ENCODE results near the gene PDCD1.
"Not testable (repeated sequence)": the region's sequence is repeated elsewhere in the genome, so short reads cannot be mapped to it uniquely, and the experiment has no call there.

The PDCD1 gene

GRCh38 chr2:241808721-241809382 is 49.8 kb downstream of the PDCD1 start, which contains the start of gene NEU4:
Gene NEU4 (plus strand): TSS chr2:241809193. CDS start chr2:241814485, 5,292 bp downstream.
- DNase-seq, result no peak
- Histone ChIP-seq H3K4me2 (ENCODE audit: low read length, poor library complexity, severe bottlenecking) (no peak within 1 kb of the TSS), H3K4me3 (ENCODE audit: insufficient read depth in 1 of 2, low read depth in 1 of 2, low read length in 2 of 2) (peak within 1 kb of the TSS in 1 of 2 experiments; percentile 16), H4K91ac (ENCODE audit: low read length) (peak within 1 kb of the TSS; percentile 61), H3K79me1 (replicated peaks; ENCODE audit: low read length, poor library complexity, severe bottlenecking) (no peaks in the 10 kb centered on the region), H3K27ac (ENCODE audit: low read length, poor library complexity, severe bottlenecking) (no peak within 1 kb of the TSS), H3K4me1 (ENCODE audit: control insufficient read depth, insufficient read depth, low read depth, low read length) (peaks cover 6% of the 10 kb centered on the region), H3K14ac (ENCODE audit: low read length in 2 of 2) (no peak within 1 kb of the TSS), H2BK5ac (ENCODE audit: low read depth, low read length, poor library complexity, severe bottlenecking) (no peak within 1 kb of the TSS), H3K18ac (ENCODE audit: low read depth in 1 of 2, low read length in 2 of 2) (no peak within 1 kb of the TSS), H2AFZ (ENCODE audit: low read depth, low read length) (no peak within 1 kb of the TSS), H2AK5ac (ENCODE audit: low read length, severe bottlenecking) (no peak within 1 kb of the TSS), H3K9ac (ENCODE audit: low read length) (no peak within 1 kb of the TSS), H3K23ac (ENCODE audit: low read length in 2 of 2) (no peak within 1 kb of the TSS), H4K8ac (ENCODE audit: low read length) (no peak within 1 kb of the TSS), H3K36me3 (ENCODE audit: control insufficient read depth in 1 of 2, insufficient read depth in 2 of 2, low read depth in 1 of 2, low read length in 2 of 2) (no peaks in the 10 kb centered on the region), H3K9me3 (ENCODE audit: control insufficient read depth, low read length) (no peaks in the 10 kb centered on the region), H2BK120ac (ENCODE audit: low read depth, low read length) (no peak within 1 kb of the TSS), H2BK12ac (ENCODE audit: low read length in 2 of 2) (no peak within 1 kb of the TSS), H3K4ac (ENCODE audit: low read depth in 1 of 2, low read length in 2 of 2) (no peak within 1 kb of the TSS), H3K27me3 (ENCODE audit: control insufficient read depth in 1 of 2, insufficient read depth in 1 of 2, low read length in 2 of 2) (peaks cover 8 to 24% of the 10 kb centered on the region in 2 experiments), H2BK15ac (ENCODE audit: low read depth, poor library complexity, severe bottlenecking) (no peak within 1 kb of the TSS)
- WGBS, result 91% methylated on average over 31 of the region's 31 CpGs

GRCh38 chr2:241808051-241808720 is 50.5 kb downstream of the PDCD1 start:
- no peak overlapping the region for H3K14ac ChIP-seq (ENCODE audit: low read length in 2 of 2)
- no peak overlapping the region for H3K9ac ChIP-seq (ENCODE audit: low read length)
- no peak overlapping the region for H3K27ac ChIP-seq (ENCODE audit: low read length, poor library complexity, severe bottlenecking)
- 55% methylated on average over 17 of the region's 17 CpGs for WGBS
- peak; percentile 7 for DNase-seq
- no peaks in the 10 kb centered on the region for H3K9me3 ChIP-seq (ENCODE audit: control insufficient read depth, low read length)
- H3K4me1 ChIP-seq (ENCODE audit: control insufficient read depth, insufficient read depth, low read depth, low read length), result peaks cover 8% of the 10 kb centered on the region
- no peak overlapping the region for H3K4me2 ChIP-seq (ENCODE audit: low read length, poor library complexity, severe bottlenecking)
- H3K79me1 ChIP-seq (replicated peaks; ENCODE audit: low read length, poor library complexity, severe bottlenecking), result no peaks in the 10 kb centered on the region
- H3K18ac ChIP-seq (ENCODE audit: low read depth in 1 of 2, low read length in 2 of 2), result no peak overlapping the region
- H3K4me3 ChIP-seq (ENCODE audit: insufficient read depth in 1 of 2, low read depth in 1 of 2, low read length in 2 of 2), result no peak overlapping the region
- H3K4ac ChIP-seq (ENCODE audit: low read depth in 1 of 2, low read length in 2 of 2), result no peak overlapping the region
- no peak overlapping the region for H4K8ac ChIP-seq (ENCODE audit: low read length)
- no peak overlapping the region for H2BK5ac ChIP-seq (ENCODE audit: low read depth, low read length, poor library complexity, severe bottlenecking)
- peaks cover 0 to 4% of the 10 kb centered on the region in 2 experiments for H3K36me3 ChIP-seq (ENCODE audit: control insufficient read depth in 1 of 2, insufficient read depth in 2 of 2, low read depth in 1 of 2, low read length in 2 of 2)
- no peak overlapping the region for H2BK120ac ChIP-seq (ENCODE audit: low read depth, low read length)
- H4K91ac ChIP-seq (ENCODE audit: low read length), result no peak overlapping the region
- H3K27me3 ChIP-seq (ENCODE audit: control insufficient read depth in 1 of 2, insufficient read depth in 1 of 2, low read length in 2 of 2), result peaks cover 8 to 30% of the 10 kb centered on the region in 2 experiments
- no peak overlapping the region for H3K23ac ChIP-seq (ENCODE audit: low read length in 2 of 2)
- H2BK12ac ChIP-seq (ENCODE audit: low read length in 2 of 2), result no peak overlapping the region
- no peak overlapping the region for H2AK5ac ChIP-seq (ENCODE audit: low read length, severe bottlenecking)
- no peak overlapping the region for H2AFZ ChIP-seq (ENCODE audit: low read depth, low read length)
- no peak overlapping the region for H2BK15ac ChIP-seq (ENCODE audit: low read depth, poor library complexity, severe bottlenecking)

GRCh38 chr2:241806217-241806616 is 52.5 kb downstream of the PDCD1 start:
- not testable (repeated sequence) for H3K4me2 ChIP-seq (ENCODE audit: low read length, poor library complexity, severe bottlenecking); H3K27ac ChIP-seq (ENCODE audit: low read length, poor library complexity, severe bottlenecking); H3K79me1 ChIP-seq (replicated peaks; ENCODE audit: low read length, poor library complexity, severe bottlenecking); H3K9ac ChIP-seq (ENCODE audit: low read length); H3K36me3 ChIP-seq (ENCODE audit: control insufficient read depth in 1 of 2, insufficient read depth in 2 of 2, low read depth in 1 of 2, low read length in 2 of 2); H2BK12ac ChIP-seq (ENCODE audit: low read length in 2 of 2); DNase-seq; H3K14ac ChIP-seq (ENCODE audit: low read length in 2 of 2); H3K9me3 ChIP-seq (ENCODE audit: control insufficient read depth, low read length); H4K91ac ChIP-seq (ENCODE audit: low read length); H3K4ac ChIP-seq (ENCODE audit: low read depth in 1 of 2, low read length in 2 of 2); H2BK120ac ChIP-seq (ENCODE audit: low read depth, low read length); H3K4me3 ChIP-seq (ENCODE audit: insufficient read depth in 1 of 2, low read depth in 1 of 2, low read length in 2 of 2); H2AK5ac ChIP-seq (ENCODE audit: low read length, severe bottlenecking); H2AFZ ChIP-seq (ENCODE audit: low read depth, low read length); H4K8ac ChIP-seq (ENCODE audit: low read length); H2BK15ac ChIP-seq (ENCODE audit: low read depth, poor library complexity, severe bottlenecking); H2BK5ac ChIP-seq (ENCODE audit: low read depth, low read length, poor library complexity, severe bottlenecking); H3K23ac ChIP-seq (ENCODE audit: low read length in 2 of 2); H3K18ac ChIP-seq (ENCODE audit: low read depth in 1 of 2, low read length in 2 of 2)
- H3K4me1 ChIP-seq (ENCODE audit: control insufficient read depth, insufficient read depth, low read depth, low read length), result peaks cover 11% of the 10 kb centered on the region
- WGBS, result no CpG with 5 or more reads among the region's 8 CpGs
- H3K27me3 ChIP-seq (ENCODE audit: control insufficient read depth in 1 of 2, insufficient read depth in 1 of 2, low read length in 2 of 2), result peaks cover 8 to 39% of the 10 kb centered on the region in 2 experiments

Measured in mesenchymal stem cell (in vitro differentiated cells and primary cell).